22Rv1 (cell line): Measurements from ENCODE around the gene TTLL7.

Experiments
- CTCF ChIP-seq: fragments of 450-650 bp; IDR thresholded peaks from 2 replicates; pipeline ENCODE4 v1.5.1; 2017; ENCODE audit warnings: mild to moderate bottlenecking
- ZFX ChIP-seq: fragments of 450-650 bp; IDR thresholded peaks from 2 replicates; pipeline ENCODE4 v1.6.1; 2017; ENCODE audit warnings: antibody characterized with exemption, borderline replicate concordance

GRCh38 chr1:83900524-83900923, 98.4 kb downstream of the TTLL7 start:
- TF ChIP-seq CTCF (no peak), ZFX (no peak)
